Neural progenitor cell (in vitro differentiated cells): ENCODE measurements around the gene ARPC5L.

Experiments used
- CTCF ChIP-seq: fragments of 200-600 bp; sonication (generic); IDR thresholded peaks from 2 replicates; pipeline ENCODE4 v1.5.1; 2017; ENCODE audit warnings: antibody characterized with exemption, mild to moderate bottlenecking
- EZH2 ChIP-seq: fragments of 200-600 bp; sonication (generic); IDR thresholded peaks from 2 replicates; pipeline ENCODE4 v1.6.1; 2017; ENCODE audit warnings: antibody characterized with exemption, mild to moderate bottlenecking, moderate library complexity
- EZH2phosphoT487 ChIP-seq: fragments of 200-600 bp; sonication (generic); IDR thresholded peaks from 2 replicates; pipeline ENCODE4 v1.6.1; 2017; ENCODE audit warnings: antibody characterized with exemption

GRCh38 chr9:124886866-124887492 is 25.0 kb downstream of the ARPC5L start:
- TF ChIP-seq CTCF (no peak), EZH2 (no peak), EZH2phosphoT487 (no peak)
